ENCODE measurements around the gene OR2F1. TPM values are rescaled to one million over a fixed set of nuclear protein-coding genes. Genes with fewer than 3 reads are reported as not detected.
"Not testable (repeated sequence)": the region's sequence is repeated elsewhere in the genome, so short reads cannot be mapped to it uniquely, and the experiment has no call there.

The OR2F1 gene
- total RNA-seq, 4 donors from 2014 or later = not detected

GRCh38 chr7:144006029-144006691 is 51.5 kb downstream of the OR2F1 start:
- Histone ChIP-seq H3K36me3 (no peaks in the 10 kb centered on the region), H3K27ac (no peak overlapping the region), H3K9me3 (peaks cover 0 to 11% (median 0%) of the 10 kb centered on the region in 3 donors), H3K4me1 (no peaks in the 10 kb centered on the region), H3K4me3 (no peak overlapping the region), H3K27me3 (no peaks in the 10 kb centered on the region)
- TF ChIP-seq POLR2A (IDR thresholded peaks at IDR 0.05) (no peak), EP300 (IDR thresholded peaks at IDR 0.05) (no peak), POLR2AphosphoS5 (IDR thresholded peaks at IDR 0.05) (no peak)
- TF ChIP-seq, protein P1, sequence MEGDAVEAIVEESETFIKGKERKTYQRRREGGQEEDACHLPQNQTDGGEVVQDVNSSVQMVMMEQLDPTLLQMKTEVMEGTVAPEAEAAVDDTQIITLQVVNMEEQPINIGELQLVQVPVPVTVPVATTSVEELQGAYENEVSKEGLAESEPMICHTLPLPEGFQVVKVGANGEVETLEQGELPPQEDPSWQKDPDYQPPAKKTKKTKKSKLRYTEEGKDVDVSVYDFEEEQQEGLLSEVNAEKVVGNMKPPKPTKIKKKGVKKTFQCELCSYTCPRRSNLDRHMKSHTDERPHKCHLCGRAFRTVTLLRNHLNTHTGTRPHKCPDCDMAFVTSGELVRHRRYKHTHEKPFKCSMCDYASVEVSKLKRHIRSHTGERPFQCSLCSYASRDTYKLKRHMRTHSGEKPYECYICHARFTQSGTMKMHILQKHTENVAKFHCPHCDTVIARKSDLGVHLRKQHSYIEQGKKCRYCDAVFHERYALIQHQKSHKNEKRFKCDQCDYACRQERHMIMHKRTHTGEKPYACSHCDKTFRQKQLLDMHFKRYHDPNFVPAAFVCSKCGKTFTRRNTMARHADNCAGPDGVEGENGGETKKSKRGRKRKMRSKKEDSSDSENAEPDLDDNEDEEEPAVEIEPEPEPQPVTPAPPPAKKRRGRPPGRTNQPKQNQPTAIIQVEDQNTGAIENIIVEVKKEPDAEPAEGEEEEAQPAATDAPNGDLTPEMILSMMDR (IDR thresholded peaks at IDR 0.05) = no peak
- WGBS, 2 donors (ENCODE audit: low coverage in 1 of 2) = 25 to 57% methylated on average over 1 of the region's 1 CpG
- ATAC-seq = no peak

- H3K4me1 ChIP-seq = no peaks in the 10 kb centered on the region
- H3K27ac ChIP-seq = no peak overlapping the region
- peaks cover 0 to 11% (median 0%) of the 10 kb centered on the region in 3 donors for H3K9me3 ChIP-seq
- no peak overlapping the region for H3K4me3 ChIP-seq
- WGBS, 2 donors (ENCODE audit: low coverage in 1 of 2) = 100% methylated on average over 1 of the region's 1 CpG
- H3K36me3 ChIP-seq = no peaks in the 10 kb centered on the region
- no peak for ATAC-seq
- no peaks in the 10 kb centered on the region for H3K27me3 ChIP-seq
- TF ChIP-seq EP300 (IDR thresholded peaks at IDR 0.05) = no peak
- no peak for TF ChIP-seq POLR2AphosphoS5 (IDR thresholded peaks at IDR 0.05)
- TF ChIP-seq, protein P1 (IDR thresholded peaks at IDR 0.05) = no peak
- no peak for TF ChIP-seq POLR2A (IDR thresholded peaks at IDR 0.05)
Observed at GRCh38 chr7:144006692-144007042, 52.0 kb downstream of the OR2F1 start.

GRCh38 chr7:144009361-144009760 is 54.7 kb downstream of the OR2F1 start:
- Histone ChIP-seq H3K9me3 (peaks cover 0 to 11% (median 0%) of the 10 kb centered on the region in 3 donors), H3K36me3 (no peaks in the 10 kb centered on the region), H3K27ac (no peak overlapping the region), H3K27me3 (no peaks in the 10 kb centered on the region), H3K4me3 (no peak overlapping the region), H3K4me1 (no peaks in the 10 kb centered on the region)
- ATAC-seq = no peak
- no peak for TF ChIP-seq POLR2AphosphoS5 (IDR thresholded peaks at IDR 0.05)
- WGBS, 2 donors (ENCODE audit: low coverage in 1 of 2) = 20 to 63% methylated on average over 1 to 2 of the region's 2 CpGs

GRCh38 chr7:144010061-144010460 is 55.4 kb downstream of the OR2F1 start:
- not testable (repeated sequence) for H3K27ac ChIP-seq, H3K4me3 ChIP-seq, H3K36me3 ChIP-seq, ATAC-seq, H3K4me1 ChIP-seq, H3K27me3 ChIP-seq
- H3K9me3 ChIP-seq = peaks cover 0 to 11% (median 0%) of the 10 kb centered on the region in 3 donors

DNA sequence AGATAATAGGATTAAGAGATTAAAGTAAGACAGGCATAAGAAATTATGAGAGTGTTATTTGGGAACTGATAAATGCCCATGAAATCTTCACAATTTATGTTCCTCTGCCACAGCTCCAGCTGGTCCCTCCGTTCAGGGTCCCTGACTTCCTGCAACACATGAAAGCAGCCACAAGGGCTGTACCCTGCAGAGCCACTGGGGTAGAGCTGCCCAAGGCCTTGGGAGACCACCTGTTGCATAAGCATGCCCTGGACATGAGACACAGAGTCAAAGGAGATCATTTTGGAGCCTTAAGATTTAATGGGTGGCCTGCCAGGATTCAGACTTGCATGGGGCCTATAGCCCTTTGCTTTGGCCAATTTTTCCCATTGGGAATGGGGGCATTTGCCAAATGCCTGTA is 56.2 kb downstream of the OR2F1 start:
- H3K4me1 ChIP-seq, H3K27ac ChIP-seq, ATAC-seq, H3K27me3 ChIP-seq, H3K4me3 ChIP-seq, H3K36me3 ChIP-seq: not testable (repeated sequence)
- 67% methylated on average over 1 of the region's 1 CpG; no CpG with 5 or more reads in 1 of the 2 donors for WGBS, 2 donors (ENCODE audit: low coverage in 1 of 2)
- peaks cover 0 to 11% (median 0%) of the 10 kb centered on the region in 3 donors for H3K9me3 ChIP-seq

DNA sequence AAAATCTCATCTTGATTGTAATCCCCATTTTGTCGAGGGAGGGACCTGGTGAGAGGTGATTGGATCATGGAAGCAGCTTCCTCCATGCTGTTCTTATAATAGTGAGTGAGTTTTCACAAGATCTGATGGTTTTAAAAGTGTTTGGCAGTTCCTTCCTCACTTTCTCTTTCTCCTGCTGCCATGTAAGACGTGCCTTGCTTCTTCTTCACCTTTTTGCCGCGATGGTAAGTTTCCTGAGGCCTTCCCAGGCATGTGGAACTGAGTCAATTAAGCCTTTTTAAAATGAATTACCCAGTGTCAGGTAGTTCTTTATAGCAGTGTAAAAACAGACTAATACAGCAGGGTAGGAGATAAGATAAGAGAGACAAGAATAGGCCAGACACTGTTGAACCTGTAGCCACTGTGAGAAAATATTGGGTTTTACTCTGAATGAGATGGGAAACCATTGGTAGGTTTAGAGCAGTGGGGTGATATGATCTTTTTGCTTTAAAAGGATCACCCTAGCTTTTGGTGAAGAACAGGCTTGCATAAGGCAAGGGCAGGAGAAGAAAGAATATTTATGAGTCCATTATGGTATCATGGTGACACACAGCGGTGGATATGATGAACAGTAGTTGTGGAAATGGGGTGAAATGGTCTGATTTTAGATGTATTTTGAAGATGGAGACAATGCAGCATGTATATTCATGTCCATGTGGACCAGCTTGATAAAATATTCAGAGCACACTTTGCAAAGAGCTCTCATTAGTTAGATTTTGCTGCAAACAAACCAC is 57.0 kb downstream of the OR2F1 start:
- Histone ChIP-seq H3K4me3 (no peak overlapping the region), H3K27ac (no peak overlapping the region), H3K9me3 (peaks cover 0 to 11% (median 0%) of the 10 kb centered on the region in 3 donors), H3K36me3 (no peaks in the 10 kb centered on the region), H3K4me1 (no peaks in the 10 kb centered on the region), H3K27me3 (no peaks in the 10 kb centered on the region)
- TF ChIP-seq EP300 (IDR thresholded peaks at IDR 0.05) (no peak), POLR2A (IDR thresholded peaks at IDR 0.05) (no peak), POLR2AphosphoS5 (IDR thresholded peaks at IDR 0.05) (no peak)
- TF ChIP-seq, protein P1 (IDR thresholded peaks at IDR 0.05) = no peak
- WGBS, 2 donors (ENCODE audit: low coverage in 1 of 2) = 67 to 81% methylated on average over 5 of the region's 5 CpGs
- ATAC-seq = no peak

Other genes starting within 250 kb of the OR2F1 start
- 1 to 10 TPM in 1 of 4 donors, under 1 TPM in 1, not detected in 2; 0.94 to 1.1 TPM for gene CTAGE6, start 197.1 kb upstream of the OR2F1 start, total RNA-seq
- 10 to 100 TPM; 34.7 to 66.7 (median 57.7) TPM for gene TCAF1, start 52.7 kb upstream of the OR2F1 start, total RNA-seq
- gene OR2F2, start 19.6 kb upstream of the OR2F1 start, total RNA-seq = not detected
- gene OR6B1, start 45.5 kb downstream of the OR2F1 start, total RNA-seq = not detected
- not detected for gene OR2A5, start 94.1 kb downstream of the OR2F1 start, total RNA-seq
- not detected for gene OR2A25, start 115.0 kb downstream of the OR2F1 start, total RNA-seq
- not detected for gene OR2A12, start 131.4 kb downstream of the OR2F1 start, total RNA-seq
- not detected for gene OR2A2, start 154.7 kb downstream of the OR2F1 start, total RNA-seq
- not detected for gene OR2A14, start 168.3 kb downstream of the OR2F1 start, total RNA-seq
- gene CTAGE4, start 228.6 kb downstream of the OR2F1 start, total RNA-seq = 1 to 10 TPM in 2 of 4 donors, under 1 TPM in 1, not detected in 1; 0.27 to 1.7 (median 1.1) TPM
- gene ARHGEF35, start 241.0 kb downstream of the OR2F1 start, total RNA-seq = 1 to 10 TPM in 3 of 4 donors, under 1 TPM in 1; 0.54 to 4.5 (median 2.3) TPM